Astrocyte of the cerebellum (primary cell): ENCODE data around the gene PSMB3.
"Not testable (repeated sequence)": the region's sequence is repeated elsewhere in the genome, so short reads cannot be mapped to it uniquely, and the experiment has no call there.

Source experiments
- DNase-seq: peaks from one replicate; pipeline ENCODE4 v3.0.0-alpha.2; 2011; ENCODE audit warnings: low read depth
- H3K4me3 ChIP-seq: 2 replicates; pipeline ENCODE4 v1.5.1; 2011; ENCODE audit warnings: mild to moderate bottlenecking, low read depth, low read length, moderate library complexity
- in situ Hi-C: cut with HindIII; loops from 2 replicates; pipeline ENCODE4 v1.10.0; 2017; ENCODE audit warnings: low sequenced_read_pairs
- TF ChIP-seq, protein P1 (sequence below): IDR thresholded peaks from 2 replicates; pipeline ENCODE4 v1.5.1; 2012; ENCODE audit warnings: low read length, low read depth, moderate library complexity, mild to moderate bottlenecking; ENCODE audit errors: missing control alignments

Gene PSMB3

DNA sequence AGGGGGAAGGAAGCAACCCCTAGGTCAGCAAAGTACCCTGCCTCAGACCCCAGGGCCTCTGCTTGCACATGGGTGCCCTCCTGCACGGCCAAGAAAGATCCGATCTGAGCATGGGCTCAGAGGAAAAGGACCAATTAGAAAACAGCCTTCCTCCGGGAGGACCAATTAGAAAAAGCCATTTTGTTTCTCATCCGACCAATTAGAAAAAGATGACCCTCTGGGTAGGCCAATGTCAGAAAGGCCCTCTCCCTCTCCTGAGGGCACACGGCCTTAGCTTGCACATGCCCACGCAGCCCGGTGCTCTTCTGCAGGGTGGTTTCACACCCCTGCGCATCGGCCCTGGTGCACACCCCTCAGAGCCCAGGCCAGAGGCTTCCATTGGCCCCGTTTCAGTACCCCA, 27.5 kb upstream of the PSMB3 start:
- DNase-seq: no peak
- no peak overlapping the region for H3K4me3 ChIP-seq
- in situ Hi-C loops: no loop called here
- TF ChIP-seq, protein P1, sequence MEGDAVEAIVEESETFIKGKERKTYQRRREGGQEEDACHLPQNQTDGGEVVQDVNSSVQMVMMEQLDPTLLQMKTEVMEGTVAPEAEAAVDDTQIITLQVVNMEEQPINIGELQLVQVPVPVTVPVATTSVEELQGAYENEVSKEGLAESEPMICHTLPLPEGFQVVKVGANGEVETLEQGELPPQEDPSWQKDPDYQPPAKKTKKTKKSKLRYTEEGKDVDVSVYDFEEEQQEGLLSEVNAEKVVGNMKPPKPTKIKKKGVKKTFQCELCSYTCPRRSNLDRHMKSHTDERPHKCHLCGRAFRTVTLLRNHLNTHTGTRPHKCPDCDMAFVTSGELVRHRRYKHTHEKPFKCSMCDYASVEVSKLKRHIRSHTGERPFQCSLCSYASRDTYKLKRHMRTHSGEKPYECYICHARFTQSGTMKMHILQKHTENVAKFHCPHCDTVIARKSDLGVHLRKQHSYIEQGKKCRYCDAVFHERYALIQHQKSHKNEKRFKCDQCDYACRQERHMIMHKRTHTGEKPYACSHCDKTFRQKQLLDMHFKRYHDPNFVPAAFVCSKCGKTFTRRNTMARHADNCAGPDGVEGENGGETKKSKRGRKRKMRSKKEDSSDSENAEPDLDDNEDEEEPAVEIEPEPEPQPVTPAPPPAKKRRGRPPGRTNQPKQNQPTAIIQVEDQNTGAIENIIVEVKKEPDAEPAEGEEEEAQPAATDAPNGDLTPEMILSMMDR: no peak

GRCh38 chr17:38726145-38726544, 26.4 kb upstream of the PSMB3 start:
- DNase-seq, in situ Hi-C loops, H3K4me3 ChIP-seq: not testable (repeated sequence)

GRCh38 chr17:38727736-38728135, 24.8 kb upstream of the PSMB3 start:
- TF ChIP-seq, protein P1: no peak
- in situ Hi-C loops: no loop called here
- DNase-seq: no peak
- no peak overlapping the region for H3K4me3 ChIP-seq

DNA sequence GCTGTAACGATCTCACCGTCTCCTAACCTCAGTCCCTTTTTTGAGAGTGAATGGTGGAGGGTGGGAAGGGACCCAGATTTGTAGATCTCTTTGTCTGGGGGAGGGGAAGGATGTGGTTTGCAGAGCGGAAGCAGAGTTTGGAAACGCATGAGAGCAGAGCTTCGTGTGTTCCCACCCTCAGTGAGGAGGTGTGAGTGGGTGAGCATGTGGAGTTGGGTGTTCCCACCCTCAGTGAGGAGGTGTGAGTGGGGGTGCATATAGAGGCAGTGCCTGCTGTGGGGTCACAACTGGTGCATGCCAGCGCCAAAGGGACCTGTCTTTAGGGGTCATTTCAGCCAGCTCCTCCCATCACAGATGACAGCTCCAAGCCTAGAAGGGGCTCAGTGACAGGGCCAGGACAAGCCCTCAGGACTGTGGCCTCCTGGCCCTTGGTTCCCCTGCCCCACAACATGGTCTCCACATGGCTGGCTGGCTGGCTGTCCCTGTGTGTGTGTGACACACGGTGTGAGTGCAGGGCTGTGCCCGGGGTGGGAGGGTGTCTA, 24.2 kb upstream of the PSMB3 start:
- DNase-seq: no peak
- TF ChIP-seq, protein P1: no peak
- no peak overlapping the region for H3K4me3 ChIP-seq
- in situ Hi-C loops: no loop called here

DNA sequence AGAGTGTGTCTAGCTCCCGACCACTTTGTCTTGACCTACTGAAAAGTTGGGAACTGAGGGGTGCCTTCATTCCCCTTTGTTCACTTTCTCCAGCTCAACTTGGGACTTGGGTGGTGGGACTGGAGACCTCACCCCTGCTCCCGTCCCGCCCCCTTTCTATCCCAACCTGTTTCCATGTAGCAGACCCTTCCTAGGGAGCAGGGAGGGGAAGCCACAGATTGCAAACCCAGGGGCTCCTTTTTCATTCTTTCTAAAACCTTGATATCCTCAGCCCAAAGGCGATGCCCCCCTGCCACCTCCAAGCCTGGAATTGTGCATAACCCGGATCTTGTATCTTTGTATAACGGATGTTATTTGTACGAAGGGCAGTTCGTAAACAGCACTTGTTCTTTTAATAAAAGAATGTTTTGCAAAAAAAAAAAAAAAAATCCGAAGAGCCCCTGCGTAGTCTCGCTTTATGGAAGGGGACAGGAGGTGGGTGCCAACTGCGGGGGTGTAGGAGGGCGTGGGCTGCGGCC, 23.1 kb upstream of the PSMB3 start:
- no peak for DNase-seq
- TF ChIP-seq, protein P1: no peak
- peak overlapping the region; percentile 48 for H3K4me3 ChIP-seq
- in situ Hi-C loops: no loop called here

GRCh38 chr17:38729886-38730525, 22.5 kb upstream of the PSMB3 start, which contains the start of gene CISD3:
Gene CISD3, plus strand, starts transcription at chr17:38730341. Its CDS starts 18 bp downstream, at chr17:38730359.
- TF ChIP-seq, protein P1: peak; percentile 33
- DNase-seq: no peak
- H3K4me3 ChIP-seq: peak within 1 kb of the TSS; percentile 48
- in situ Hi-C loops: no loop called here
